ELR (cell line): Measurements from ENCODE around the gene SV2B.

Experiments
- DNase-seq: peaks from one replicate; pipeline ENCODE4 v3.0.0-alpha.2; 2015; ENCODE audit warnings: low read depth

The SV2B gene

GRCh38 chr15:91268510-91268909 lies 168.5 kb downstream of the SV2B start:
- peak; percentile 24 for DNase-seq

GRCh38 chr15:91270747-91271146 lies 170.7 kb downstream of the SV2B start:
- no peak for DNase-seq

GRCh38 chr15:91271565-91272153 lies 171.6 kb downstream of the SV2B start:
- DNase-seq = peak; percentile 69

- no peak for DNase-seq
Measured at GRCh38 chr15:91275844-91276243, 175.8 kb downstream of the SV2B start.

GRCh38 chr15:91278951-91279350 lies 178.9 kb downstream of the SV2B start:
- DNase-seq = no peak

- DNase-seq = no peak
Measured at GRCh38 chr15:91279486-91279885, 179.4 kb downstream of the SV2B start.

GRCh38 chr15:91281947-91282346 lies 181.9 kb downstream of the SV2B start:
- DNase-seq = no peak

- DNase-seq = no peak
Measured at GRCh38 chr15:91282486-91282885, 182.4 kb downstream of the SV2B start.

- no peak for DNase-seq
Measured at GRCh38 chr15:91283155-91283554, 183.1 kb downstream of the SV2B start.

- no peak for DNase-seq
Measured at GRCh38 chr15:91284758-91285466, 184.9 kb downstream of the SV2B start.

- no peak for DNase-seq
Measured at GRCh38 chr15:91289324-91289723, 189.3 kb downstream of the SV2B start.

GRCh38 chr15:91290553-91290952 lies 190.5 kb downstream of the SV2B start:
- DNase-seq = no peak

- peak; percentile 10 for DNase-seq
Measured at GRCh38 chr15:91291673-91292072, 191.6 kb downstream of the SV2B start.

- no peak for DNase-seq
Measured at GRCh38 chr15:91294344-91294743, 194.3 kb downstream of the SV2B start.

- DNase-seq = no peak
Measured at GRCh38 chr15:91294795-91295194, 194.7 kb downstream of the SV2B start.

GRCh38 chr15:91298101-91298500 lies 198.0 kb downstream of the SV2B start:
- DNase-seq = no peak

- peak; percentile 64 for DNase-seq
Measured at GRCh38 chr15:91302588-91303439, 202.8 kb downstream of the SV2B start.

GRCh38 chr15:91304210-91304609 lies 204.2 kb downstream of the SV2B start:
- no peak for DNase-seq

- no peak for DNase-seq
Measured at GRCh38 chr15:91304786-91305185, 204.7 kb downstream of the SV2B start.

GRCh38 chr15:91306144-91306543 lies 206.1 kb downstream of the SV2B start:
- no peak for DNase-seq

- no peak for DNase-seq
Measured at GRCh38 chr15:91307601-91308000, 207.5 kb downstream of the SV2B start.

GRCh38 chr15:91308199-91308598 lies 208.1 kb downstream of the SV2B start:
- DNase-seq = no peak

GRCh38 chr15:91308855-91309254 lies 208.8 kb downstream of the SV2B start:
- DNase-seq = no peak
